ENCODE measurements around the gene ADGRF4. TPM values are rescaled to one million over a fixed set of nuclear protein-coding genes. Genes with fewer than 3 reads are reported as not detected.

The ADGRF4 gene
- total RNA-seq, 2 donors from 2014 or later: not detected

Other genes with a start within 250 kb of the ADGRF4 start
- 10 to 100 TPM; 23.2 to 28.8 TPM for gene CD2AP, start 220.8 kb upstream of the ADGRF4 start, total RNA-seq
- not detected for gene OPN5, start 83.5 kb downstream of the ADGRF4 start, total RNA-seq

All from activated T-helper 17 cell treated with anti-CD3 and anti-CD28 coated beads, Interleukin-2, amount 50 U/mL, for 72 hours (primary cell).